GM12878 (cell line): ENCODE results near the gene ABCA13. TPM values are rescaled to one million over a fixed set of nuclear protein-coding genes. Genes with fewer than 3 reads are reported as not detected.

ENCODE experiments used
- ATAC-seq: fragments of 200-7000 bp; cut with Tn5 transposase; 3 replicates; pipeline ENCODE4 v1.9.1; 2020; ENCODE audit warnings: mild to moderate bottlenecking, moderate library complexity
- BruUV-seq: library from RNA; stranded (reverse); fragments of 400-500 nt; replicated peaks from 2 replicates; lab custom pipeline; 2021; lab: Mats Ljungman, UMichigan
- CTCF ChIA-PET: fragments of 300-600 bp; sonication (Branson Sonifier 250); formaldehyde crosslinking; extraction: SDS; loops from one replicate; lab custom pipeline; 2021; ENCODE audit warnings: inconsistent platforms; lab: Yijun Ruan, JAX
- POLR2A ChIA-PET: fragments of 350-600 bp; formaldehyde crosslinking; extraction: SDS; loops from one replicate; lab custom pipeline; 2021; ENCODE audit warnings: inconsistent platforms; lab: Charles Lee
- RAD21 ChIA-PET: fragments of 300-600 bp; sonication (Branson Sonifier 250); formaldehyde crosslinking; loops from one replicate; lab custom pipeline; 2023; ENCODE audit warnings: antibody characterized with exemption; ENCODE audit not compliant: unreplicated experiment; lab: Charles Lee
- SMC1A ChIA-PET: fragments of 300-600 bp; sonication (Branson Sonifier 250); formaldehyde crosslinking; loops from one replicate; lab custom pipeline; 2023; ENCODE audit not compliant: unreplicated experiment, uncharacterized antibody; lab: Charles Lee
- DNase-seq: peaks from one replicate; pipeline ENCODE4 v3.0.0-alpha.2; 2011; ENCODE audit warnings: low read depth, low spot score
- FAIRE-seq: peaks from 3 replicates; lab custom pipeline; 2011; peaks lifted over from hg19 to GRCh38; lab: Jason Lieb, UNC
- H2AFZ ChIP-seq: 2 replicates; pipeline ENCODE4 v1.6.0; 2011; ENCODE audit warnings: low read depth, low read length, control low read depth; ENCODE audit not compliant: control insufficient read depth
- H3K27ac ChIP-seq: 2 replicates; pipeline ENCODE4 v1.5.1; 2011; ENCODE audit warnings: control low read depth; ENCODE audit not compliant: control insufficient read depth, insufficient read depth
- H3K27me3 ChIP-seq, 2 experiments: replicated peaks in 1 of 2; 2 replicates each; pipeline versions ENCODE4 v1.6.0 to v1.6.1; 2011; ENCODE audit warnings: low read length in 1 of 2; ENCODE audit not compliant: control insufficient read depth in 2 of 2, insufficient read depth in 2 of 2
- H3K36me3 ChIP-seq, 2 experiments: 2 replicates each; pipeline ENCODE4 v1.5.1; 2011; ENCODE audit warnings: low read length in 1 of 2; ENCODE audit not compliant: control insufficient read depth in 2 of 2, insufficient read depth in 2 of 2
- H3K4me1 ChIP-seq: 2 replicates; pipeline ENCODE4 v1.6.1; 2011; ENCODE audit warnings: mild to moderate bottlenecking, low read length, moderate library complexity, mixed read lengths; ENCODE audit not compliant: control insufficient read depth, insufficient read depth
- H3K4me2 ChIP-seq: 2 replicates; pipeline ENCODE4 v1.6.0; 2011; ENCODE audit warnings: control low read depth; ENCODE audit not compliant: control insufficient read depth, insufficient read depth
- H3K4me3 ChIP-seq: fragments of 200-600 bp; sonication (generic); 2 replicates; pipeline ENCODE4 v1.5.1; 2016
- H3K79me2 ChIP-seq: 2 replicates; pipeline ENCODE4 v1.6.0; 2011; ENCODE audit warnings: low read length; ENCODE audit not compliant: control insufficient read depth, insufficient read depth
- H3K9ac ChIP-seq: 2 replicates; pipeline ENCODE4 v1.8.0; 2011; ENCODE audit warnings: low read length, control low read depth, mixed read lengths; ENCODE audit not compliant: control insufficient read depth, insufficient read depth
- H3K9me3 ChIP-seq: replicated peaks from 3 replicates; pipeline ENCODE4 v1.5.1; 2011; ENCODE audit warnings: mild to moderate bottlenecking, low read length; ENCODE audit not compliant: control insufficient read depth, insufficient read depth
- H4K20me1 ChIP-seq: 2 replicates; pipeline ENCODE4 v1.6.0; 2011; ENCODE audit not compliant: control insufficient read depth, insufficient read depth
- E2F8 ChIP-seq: fragments of 450-650 bp; IDR thresholded peaks from 2 replicates; pipeline ENCODE4 v1.6.1; 2018; ENCODE audit warnings: mild to moderate bottlenecking, low read depth, moderate library complexity; ENCODE audit not compliant: partially characterized antibody
- ETV6 ChIP-seq, 2 experiments: fragments of 450-650 bp in 1 of 2; IDR thresholded peaks in 1 of 2; conservative IDR thresholded peaks in 1 of 2; 2 replicates each; pipeline ENCODE4 v1.6.1; 2014; ENCODE audit warnings: antibody characterized with exemption in 1 of 2, borderline replicate concordance in 1 of 2, low read depth in 1 of 2, mild to moderate bottlenecking in 1 of 2, moderate library complexity in 1 of 2
- HSF1 ChIP-seq: fragments of 150-350 bp; IDR thresholded peaks from 2 replicates; pipeline ENCODE4 v1.6.1; 2014; ENCODE audit warnings: mild to moderate bottlenecking, low read depth, low read length
- IKZF1 ChIP-seq: fragments of 450-650 bp; conservative IDR thresholded peaks from 2 replicates; pipeline ENCODE4 v1.6.1; 2017; ENCODE audit warnings: antibody characterized with exemption, mild to moderate bottlenecking
- MTA2 ChIP-seq: fragments of 450-650 bp; IDR thresholded peaks from 2 replicates; pipeline ENCODE4 v1.6.1; 2016; ENCODE audit warnings: low read depth, mild to moderate bottlenecking, moderate library complexity
- NBN ChIP-seq: fragments of 450-650 bp; IDR thresholded peaks from 2 replicates; pipeline ENCODE4 v1.6.1; 2016
- NR2C1 ChIP-seq: fragments of 450-650 bp; IDR thresholded peaks from 2 replicates; pipeline ENCODE4 v1.6.1; 2017; ENCODE audit warnings: antibody characterized with exemption, mild to moderate bottlenecking, moderate library complexity
- RELA ChIP-seq: fragments of 450-650 bp; IDR thresholded peaks from 2 replicates; pipeline ENCODE4 v1.8.0; 2014; ENCODE audit warnings: borderline replicate concordance; ENCODE audit not compliant: partially characterized antibody
- REST ChIP-seq: IDR thresholded peaks from 2 replicates; pipeline ENCODE4 v1.6.1; 2012; ENCODE audit warnings: mild to moderate bottlenecking, low read depth, low read length
- RFX5 ChIP-seq: IDR thresholded peaks from 2 replicates; pipeline ENCODE4 v1.6.1; 2011; ENCODE audit warnings: low read depth, low read length, improper control_type of control experiment
- RUNX3 ChIP-seq: IDR thresholded peaks from 2 replicates; pipeline ENCODE4 v1.6.1; 2012; ENCODE audit warnings: low read length, inconsistent platforms
- WGBS: methylation state at CpG from one replicate; pipeline ENCODE4 v1.1.6; 2016; ENCODE audit warnings: low lambda C conversion rate; ENCODE audit not compliant: insufficient replicate concordance, insufficient coverage; ENCODE audit errors: missing lambda C conversion rate; 5-methylcytosine and 5-hydroxymethylcytosine counted together
- in situ Hi-C: fragments of 300-500 bp; cut with MboI; formaldehyde crosslinking; loops from 9 replicates; pipeline ENCODE4 v1.14.3; 2018; ENCODE audit warnings: mixed read lengths
- intact Hi-C: fragments of 100-400 bp; cut with micrococcal nuclease; formaldehyde crosslinking; loops from one replicate; pipeline ENCODE4 v1.14.2; 2022; ENCODE audit not compliant: unreplicated experiment
- polyA plus RNA-seq, 11 experiments: library from polyadenylated mRNA; depleted of rRNA in 4 of 11; unstranded in 6 of 11; stranded (reverse) in 5 of 11; fragments of >200 nt; fragmentation: Nextera tagmentation in 4 of 11; fragmentation: Illumina TruSeq in 1 of 11; extraction: Ambion mirVana in 4 of 11; extraction: Trizol in 1 of 11; gene quantifications; 1 replicate in 1 of 11; 2 replicates in 10 of 11; pipeline versions ENCODE4 v1.2.1 to v1.2.3, GENCODE V29; 2011 to 2016; ENCODE audit warnings: inconsistent platforms in 2 of 11, missing spikeins in 2 of 11, low read depth in 1 of 11
- total RNA-seq, 4 experiments: library from RNA; depleted of rRNA in 3 of 4; stranded (reverse); fragments of >200 nt in 3 of 4; fragmentation: Illumina TruSeq in 1 of 4; extraction: Trizol in 1 of 4; gene quantifications; 2 replicates each; pipeline versions ENCODE4 v1.2.1 to v1.2.3, GENCODE V29; 2013 to 2021

The ABCA13 gene
- total and polyA plus RNA-seq, 10 of the 15 experiments (the other 5 are each of a cell fraction or from before 2014, with no cell fraction given) = under 0.01 to 0.98 (median 0.04) TPM; not detected in 2

- no peak for TF ChIP-seq RUNX3
- TF ChIP-seq E2F8 = no peak
- TF ChIP-seq IKZF1 = no peak
These were observed 257.9 kb downstream of the ABCA13 start (continued) for GRCh38 chr7:48429117-48429516.

GRCh38 chr7:48438206-48438605, 266.9 kb downstream of the ABCA13 start:
- SMC1A ChIA-PET = interaction anchor here (1.2 kb wide), 1 partner anchor 10 kb away, joined by 3 read pairs; no protein-coding TSS in a partner anchor
- intact Hi-C loops (no loop called here), in situ Hi-C loops (no loop called here)
- FAIRE-seq (no peak), ATAC-seq (no peak), DNase-seq (no peak)
- CTCF ChIA-PET = interaction anchor here (0.7 to 1.7 kb wide), 3 partner anchors 28 to 753 kb away, joined by 3 to 5 read pairs (median 3); no protein-coding TSS in a partner anchor
- no peaks in the 10 kb centered on the region for H3K79me2 ChIP-seq
- H4K20me1 ChIP-seq = no peaks in the 10 kb centered on the region
- no peak overlapping the region for H3K27ac ChIP-seq
- 0% methylated on average over 1 of the region's 1 CpG for WGBS
- POLR2A ChIA-PET = no interaction called here
- no peak overlapping the region for H3K4me3 ChIP-seq
- H3K4me1 ChIP-seq = no peaks in the 10 kb centered on the region
- no peak overlapping the region for H3K4me2 ChIP-seq
- RAD21 ChIA-PET = no interaction called here
- no peak overlapping the region for H2AFZ ChIP-seq
- H3K36me3 ChIP-seq = no peaks in the 10 kb centered on the region
- no peaks in the 10 kb centered on the region for H3K27me3 ChIP-seq
- no peaks in the 10 kb centered on the region for H3K9me3 ChIP-seq
- H3K9ac ChIP-seq = no peak overlapping the region
- BruUV-seq = no TSS peak
- no peak for TF ChIP-seq REST
- no peak for TF ChIP-seq RFX5
- no peak for TF ChIP-seq MTA2
- TF ChIP-seq NR2C1 = no peak
- no peak for TF ChIP-seq HSF1
- TF ChIP-seq NBN = no peak
- no peak for TF ChIP-seq ETV6 (conservative IDR thresholded peaks at IDR 0.05 in 1 of 2, IDR thresholded peaks at IDR 0.05 in 1 of 2; ENCODE audit: borderline replicate concordance in 1 of 2, low read depth in 1 of 2)
- TF ChIP-seq RELA = no peak
